GM23338 (cell line): ENCODE measurements around the gene GTF2H2. TPM values are rescaled to one million over a fixed set of nuclear protein-coding genes. Genes with fewer than 3 reads are reported as not detected.

ENCODE experiments used
- ATAC-seq: fragments of 200-7000 bp; cut with Tn5 transposase; 3 replicates; pipeline ENCODE4 v1.9.1; 2020
- DNase-seq: peaks from one replicate; pipeline ENCODE4 v3.0.0-alpha.2; 2015; ENCODE audit warnings: low spot score
- H2AFZ ChIP-seq: fragments of 200-600 bp; sonication (generic); 2 replicates; pipeline ENCODE4 v1.8.0; 2016; ENCODE audit warnings: antibody characterized with exemption, mild to moderate bottlenecking, moderate library complexity
- H3F3A ChIP-seq: fragments of 200-600 bp; sonication (generic); replicated peaks from 2 replicates; pipeline ENCODE4 v1.8.0; 2017; ENCODE audit warnings: antibody characterized with exemption, mixed run types, low read depth
- H3K27ac ChIP-seq: fragments of 200-600 bp; sonication (generic); 2 replicates; pipeline ENCODE4 v1.6.1; 2016; ENCODE audit warnings: low read depth
- H3K27me3 ChIP-seq: fragments of 200-600 bp; sonication (generic); 2 replicates; pipeline ENCODE4 v1.8.0; 2016; ENCODE audit warnings: mild to moderate bottlenecking, mixed run types, moderate library complexity; ENCODE audit not compliant: insufficient read depth
- H3K36me3 ChIP-seq: fragments of 200-600 bp; sonication (generic); 2 replicates; pipeline ENCODE4 v1.8.0; 2016; ENCODE audit warnings: mild to moderate bottlenecking; ENCODE audit not compliant: insufficient read depth
- H3K4me1 ChIP-seq: fragments of 200-600 bp; sonication (generic); 2 replicates; pipeline ENCODE4 v1.8.0; 2016; ENCODE audit warnings: mild to moderate bottlenecking, moderate library complexity; ENCODE audit not compliant: insufficient read depth
- H3K4me2 ChIP-seq: fragments of 200-600 bp; sonication (generic); 2 replicates; pipeline ENCODE4 v1.7.1; 2017; ENCODE audit warnings: mixed run types
- H3K4me3 ChIP-seq: fragments of 200-600 bp; sonication (generic); 2 replicates; pipeline ENCODE4 v1.6.1; 2016; ENCODE audit warnings: mixed run types
- H3K79me2 ChIP-seq: fragments of 200-600 bp; sonication (generic); replicated peaks from 2 replicates; pipeline ENCODE4 v1.8.0; 2017; ENCODE audit warnings: mild to moderate bottlenecking; ENCODE audit not compliant: insufficient read depth
- H3K9me2 ChIP-seq: fragments of 200-600 bp; sonication (generic); 2 replicates; pipeline ENCODE4 v1.8.0; 2017; ENCODE audit not compliant: insufficient read depth
- H4K20me1 ChIP-seq: fragments of 200-600 bp; sonication (generic); replicated peaks from 2 replicates; pipeline ENCODE4 v1.8.0; 2017; ENCODE audit warnings: mild to moderate bottlenecking; ENCODE audit not compliant: insufficient read depth
- H3K27ac Mint-ChIP-seq: 2 replicates; pipeline ENCODE4 v1.8.0; 2020; ENCODE audit warnings: inconsistent platforms, mild to moderate bottlenecking, moderate library complexity, mixed read lengths
- H3K27me3 Mint-ChIP-seq: 3 replicates; pipeline ENCODE4 v1.8.0; 2022; ENCODE audit warnings: low read depth, mild to moderate bottlenecking, moderate library complexity, mixed read lengths, inconsistent platforms; ENCODE audit not compliant: insufficient read depth, poor library complexity
- H3K36me3 Mint-ChIP-seq: 3 replicates; pipeline ENCODE4 v1.8.0; 2021; ENCODE audit warnings: low read depth, mild to moderate bottlenecking, inconsistent platforms, moderate library complexity, mixed read lengths
- H3K4me1 Mint-ChIP-seq: 3 replicates; pipeline ENCODE4 v1.8.0; 2020; ENCODE audit warnings: mild to moderate bottlenecking, inconsistent platforms, mixed read lengths
- H3K4me3 Mint-ChIP-seq: 3 replicates; pipeline ENCODE4 v1.8.0; 2021; ENCODE audit warnings: moderate library complexity, mild to moderate bottlenecking, inconsistent platforms, mixed read lengths
- H3K9me3 Mint-ChIP-seq: 3 replicates; pipeline ENCODE4 v1.8.0; 2020; ENCODE audit warnings: moderate library complexity, mild to moderate bottlenecking, inconsistent platforms, mixed read lengths
- CREB1 ChIP-seq: fragments of 250-450 bp; sonication (Bioruptor Pico); IDR thresholded peaks from 2 replicates; pipeline ENCODE4 v1.5.0; 2020; ENCODE audit warnings: low read depth, mild to moderate bottlenecking, moderate library complexity
- EZH2 ChIP-seq: fragments of 200-600 bp; sonication (generic); IDR thresholded peaks from one replicate; pipeline ENCODE4 v1.8.0; 2017; ENCODE audit warnings: antibody characterized with exemption, mild to moderate bottlenecking, low read depth; ENCODE audit not compliant: unreplicated experiment
- POLR2AphosphoS5 ChIP-seq: IDR thresholded peaks from 2 replicates; pipeline ENCODE4 v1.6.1; 2016; ENCODE audit warnings: antibody characterized with exemption, low read depth
- STAT1 ChIP-seq: IDR thresholded peaks from one replicate; pipeline ENCODE4 v1.6.1; 2016; ENCODE audit warnings: antibody characterized with exemption; ENCODE audit not compliant: unreplicated experiment
- ZNF114 ChIP-seq: fragments of 250-450 bp; sonication (Bioruptor Pico); IDR thresholded peaks from 2 replicates; pipeline ENCODE4 v1.5.0; 2020; ENCODE audit warnings: mild to moderate bottlenecking, moderate library complexity
- ZNF331 ChIP-seq: fragments of 250-450 bp; sonication (Bioruptor Pico); IDR thresholded peaks from 2 replicates; pipeline ENCODE4 v1.5.0; 2020; ENCODE audit warnings: low read depth, mild to moderate bottlenecking, moderate library complexity
- ZNF462 ChIP-seq: fragments of 250-450 bp; sonication (Bioruptor Pico); IDR thresholded peaks from 2 replicates; pipeline ENCODE4 v1.5.0; 2020; ENCODE audit warnings: mild to moderate bottlenecking, moderate library complexity
- polyA plus RNA-seq: library from polyadenylated mRNA; unstranded; fragments of >200 nt; fragmentation: Nextera tagmentation; extraction: Ambion mirVana; gene quantifications from 2 replicates; pipeline ENCODE4 v1.2.1, GENCODE V29; 2016
- total RNA-seq: library from RNA; depleted of rRNA; stranded (reverse); fragments of >200 nt; shearing (Covaris generic); gene quantifications from 2 replicates; pipeline ENCODE4 v1.2.3, GENCODE V29; 2014
- TF ChIP-seq, protein P1 (sequence below): IDR thresholded peaks from one replicate; pipeline ENCODE4 v1.6.1; 2018; ENCODE audit warnings: antibody characterized with exemption; ENCODE audit not compliant: unreplicated experiment
- TF ChIP-seq, protein P2 (sequence below), 2 experiments: fragments of 200-600 bp in 1 of 2; sonication (generic) in 1 of 2; conservative IDR thresholded peaks; 2 replicates each; pipeline versions ENCODE4 v1.5.1 to v1.6.1; 2016 to 2017; ENCODE audit warnings: antibody characterized with exemption in 2 of 2, low read depth in 2 of 2, mild to moderate bottlenecking in 2 of 2, moderate library complexity in 1 of 2
- TF ChIP-seq, protein P3 (sequence below): IDR thresholded peaks from 2 replicates; pipeline ENCODE4 v1.6.1; 2016; ENCODE audit warnings: antibody characterized with exemption

The GTF2H2 gene
- total and polyA plus RNA-seq, 2 experiments from 2014 or later = 52.1 to 61.0 TPM

DNA sequence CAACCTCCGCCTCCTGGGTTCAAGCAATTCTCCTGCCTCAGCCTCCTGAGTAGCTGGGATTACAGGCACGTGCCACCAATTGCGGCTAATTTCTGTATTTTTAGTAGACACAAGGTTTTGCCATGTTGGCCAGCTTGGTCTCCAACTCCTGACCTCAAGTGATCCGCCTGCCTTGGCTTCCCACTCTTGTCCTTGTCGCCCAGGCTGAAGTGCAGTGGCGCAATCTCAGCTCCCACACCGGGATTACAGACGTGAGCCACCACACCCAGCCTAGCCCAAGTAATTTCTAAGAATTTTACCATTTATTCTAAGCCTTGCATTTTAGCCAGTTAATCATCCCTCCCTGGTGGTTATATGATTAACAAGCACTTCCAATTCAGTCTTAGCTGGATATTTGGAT lies 53.3 kb downstream of the GTF2H2 start:
- DNase-seq (no peak), ATAC-seq (no peak)
- Histone ChIP-seq H3K79me2 (no peaks in the 10 kb centered on the region), H4K20me1 (no peaks in the 10 kb centered on the region), H3K4me2 (no peak overlapping the region), H3K27me3 (no peaks in the 10 kb centered on the region), H3K36me3 (no peaks in the 10 kb centered on the region), H3K4me3 (no peak overlapping the region), H3K4me1 (no peaks in the 10 kb centered on the region), H3F3A (no peaks in the 10 kb centered on the region), H3K9me2 (no peaks in the 10 kb centered on the region), H3K27ac (no peak overlapping the region), H2AFZ (no peak overlapping the region)
- TF ChIP-seq ZNF331 (CRISPR knock-in tag) = no peak
- TF ChIP-seq STAT1 = no peak
- TF ChIP-seq, protein P1, sequence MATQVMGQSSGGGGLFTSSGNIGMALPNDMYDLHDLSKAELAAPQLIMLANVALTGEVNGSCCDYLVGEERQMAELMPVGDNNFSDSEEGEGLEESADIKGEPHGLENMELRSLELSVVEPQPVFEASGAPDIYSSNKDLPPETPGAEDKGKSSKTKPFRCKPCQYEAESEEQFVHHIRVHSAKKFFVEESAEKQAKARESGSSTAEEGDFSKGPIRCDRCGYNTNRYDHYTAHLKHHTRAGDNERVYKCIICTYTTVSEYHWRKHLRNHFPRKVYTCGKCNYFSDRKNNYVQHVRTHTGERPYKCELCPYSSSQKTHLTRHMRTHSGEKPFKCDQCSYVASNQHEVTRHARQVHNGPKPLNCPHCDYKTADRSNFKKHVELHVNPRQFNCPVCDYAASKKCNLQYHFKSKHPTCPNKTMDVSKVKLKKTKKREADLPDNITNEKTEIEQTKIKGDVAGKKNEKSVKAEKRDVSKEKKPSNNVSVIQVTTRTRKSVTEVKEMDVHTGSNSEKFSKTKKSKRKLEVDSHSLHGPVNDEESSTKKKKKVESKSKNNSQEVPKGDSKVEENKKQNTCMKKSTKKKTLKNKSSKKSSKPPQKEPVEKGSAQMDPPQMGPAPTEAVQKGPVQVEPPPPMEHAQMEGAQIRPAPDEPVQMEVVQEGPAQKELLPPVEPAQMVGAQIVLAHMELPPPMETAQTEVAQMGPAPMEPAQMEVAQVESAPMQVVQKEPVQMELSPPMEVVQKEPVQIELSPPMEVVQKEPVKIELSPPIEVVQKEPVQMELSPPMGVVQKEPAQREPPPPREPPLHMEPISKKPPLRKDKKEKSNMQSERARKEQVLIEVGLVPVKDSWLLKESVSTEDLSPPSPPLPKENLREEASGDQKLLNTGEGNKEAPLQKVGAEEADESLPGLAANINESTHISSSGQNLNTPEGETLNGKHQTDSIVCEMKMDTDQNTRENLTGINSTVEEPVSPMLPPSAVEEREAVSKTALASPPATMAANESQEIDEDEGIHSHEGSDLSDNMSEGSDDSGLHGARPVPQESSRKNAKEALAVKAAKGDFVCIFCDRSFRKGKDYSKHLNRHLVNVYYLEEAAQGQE = no peak
- TF ChIP-seq, protein P2, sequence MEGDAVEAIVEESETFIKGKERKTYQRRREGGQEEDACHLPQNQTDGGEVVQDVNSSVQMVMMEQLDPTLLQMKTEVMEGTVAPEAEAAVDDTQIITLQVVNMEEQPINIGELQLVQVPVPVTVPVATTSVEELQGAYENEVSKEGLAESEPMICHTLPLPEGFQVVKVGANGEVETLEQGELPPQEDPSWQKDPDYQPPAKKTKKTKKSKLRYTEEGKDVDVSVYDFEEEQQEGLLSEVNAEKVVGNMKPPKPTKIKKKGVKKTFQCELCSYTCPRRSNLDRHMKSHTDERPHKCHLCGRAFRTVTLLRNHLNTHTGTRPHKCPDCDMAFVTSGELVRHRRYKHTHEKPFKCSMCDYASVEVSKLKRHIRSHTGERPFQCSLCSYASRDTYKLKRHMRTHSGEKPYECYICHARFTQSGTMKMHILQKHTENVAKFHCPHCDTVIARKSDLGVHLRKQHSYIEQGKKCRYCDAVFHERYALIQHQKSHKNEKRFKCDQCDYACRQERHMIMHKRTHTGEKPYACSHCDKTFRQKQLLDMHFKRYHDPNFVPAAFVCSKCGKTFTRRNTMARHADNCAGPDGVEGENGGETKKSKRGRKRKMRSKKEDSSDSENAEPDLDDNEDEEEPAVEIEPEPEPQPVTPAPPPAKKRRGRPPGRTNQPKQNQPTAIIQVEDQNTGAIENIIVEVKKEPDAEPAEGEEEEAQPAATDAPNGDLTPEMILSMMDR (conservative IDR thresholded peaks at IDR 0.05; ENCODE audit: low read depth in 2 of 2) = no peak
- TF ChIP-seq ZNF462 (CRISPR knock-in tag) = no peak
- TF ChIP-seq ZNF114 (CRISPR knock-in tag) = no peak
- TF ChIP-seq, protein P3, sequence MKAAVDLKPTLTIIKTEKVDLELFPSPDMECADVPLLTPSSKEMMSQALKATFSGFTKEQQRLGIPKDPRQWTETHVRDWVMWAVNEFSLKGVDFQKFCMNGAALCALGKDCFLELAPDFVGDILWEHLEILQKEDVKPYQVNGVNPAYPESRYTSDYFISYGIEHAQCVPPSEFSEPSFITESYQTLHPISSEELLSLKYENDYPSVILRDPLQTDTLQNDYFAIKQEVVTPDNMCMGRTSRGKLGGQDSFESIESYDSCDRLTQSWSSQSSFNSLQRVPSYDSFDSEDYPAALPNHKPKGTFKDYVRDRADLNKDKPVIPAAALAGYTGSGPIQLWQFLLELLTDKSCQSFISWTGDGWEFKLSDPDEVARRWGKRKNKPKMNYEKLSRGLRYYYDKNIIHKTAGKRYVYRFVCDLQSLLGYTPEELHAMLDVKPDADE = no peak
- TF ChIP-seq POLR2AphosphoS5 = no peak
- TF ChIP-seq CREB1 (CRISPR knock-in tag) = no peak
- TF ChIP-seq EZH2 = no peak
- Mint-ChIP-seq H3K4me1 (no peaks in the 10 kb centered on the region; the same call in 2 of the 3 replicates), H3K36me3 (no peaks in the 10 kb centered on the region), H3K27me3 (peaks cover 3% of the 10 kb centered on the region), H3K9me3 (no peaks in the 10 kb centered on the region), H3K27ac (no peak overlapping the region), H3K4me3 (no peak overlapping the region)
